Uterus (tissue), 4 donors: ENCODE results near the gene NACC1. TPM values are rescaled to one million over a fixed set of nuclear protein-coding genes. Genes with fewer than 3 reads are reported as not detected.

ENCODE experiments used
- DNase-seq, 2 donors: peaks; one replicate each; pipeline ENCODE4 v3.0.0-alpha.2; 2019 to 2020
- H3K27ac ChIP-seq, 2 donors: fragments of 200-600 bp; sonication (generic); 1 replicate in 1 of 2; 2 replicates in 1 of 2; pipeline ENCODE4 v1.5.1; 2016 to 2018
- H3K27me3 ChIP-seq, 2 donors: fragments of 200-600 bp; sonication (generic); one replicate each; pipeline ENCODE4 v1.5.1; 2018 to 2019; ENCODE audit warnings: control low read depth in 1 of 2
- H3K36me3 ChIP-seq, 2 donors: fragments of 200-600 bp; sonication (generic); one replicate each; pipeline ENCODE4 v1.5.1; 2019; ENCODE audit warnings: control low read depth in 1 of 2
- H3K4me1 ChIP-seq, 2 donors: fragments of 200-600 bp; sonication (generic); one replicate each; pipeline ENCODE4 v1.5.1; 2018 to 2019; ENCODE audit warnings: control low read depth in 1 of 2
- H3K4me3 ChIP-seq, 2 donors: fragments of 200-600 bp; sonication (generic); 1 replicate in 1 of 2; 2 replicates in 1 of 2; pipeline ENCODE4 v1.5.1; 2018 to 2019; ENCODE audit warnings: mild to moderate bottlenecking in 1 of 2
- H3K9me3 ChIP-seq, 2 donors: fragments of 200-600 bp; sonication (generic); one replicate each; pipeline ENCODE4 v1.5.1; 2019; ENCODE audit warnings: control low read depth in 1 of 2
- POLR2A ChIP-seq, 2 donors: fragments of 450-650 bp; IDR thresholded peaks; one replicate each; pipeline ENCODE4 v1.6.1; 2016; ENCODE audit warnings: antibody characterized with exemption in 2 of 2, mild to moderate bottlenecking in 1 of 2, moderate library complexity in 1 of 2
- intact Hi-C: fragments of 100-400 bp; cut with DNase I; formaldehyde crosslinking; loops from one replicate; pipeline ENCODE4 v1.15.1; 2023; ENCODE audit warnings: low total_unique reads
- total RNA-seq, 4 donors: library from RNA; depleted of rRNA in 3 of 4; stranded (reverse); fragments of >200 nt in 3 of 4; gene quantifications; one replicate each; pipeline versions ENCODE4 v1.1.0 to v1.2.4, GENCODE V29; 2014 to 2023
- TF ChIP-seq, protein P1 (sequence below), 4 experiments: fragments of 200-600 bp in 2 of 4; fragments of 450-650 bp in 2 of 4; sonication (generic) in 2 of 4; IDR thresholded peaks; one replicate each; pipeline ENCODE4 v1.5.1; 2016 to 2019; ENCODE audit warnings: antibody characterized with exemption in 4 of 4, mild to moderate bottlenecking in 2 of 4, moderate library complexity in 1 of 4
- donor health status: DM: yes; HTN: yes; CAD: no.

NACC1 gene
- total RNA-seq, 4 donors from 2014 or later = 13.4 to 28.1 (median 15.8) TPM

DNA sequence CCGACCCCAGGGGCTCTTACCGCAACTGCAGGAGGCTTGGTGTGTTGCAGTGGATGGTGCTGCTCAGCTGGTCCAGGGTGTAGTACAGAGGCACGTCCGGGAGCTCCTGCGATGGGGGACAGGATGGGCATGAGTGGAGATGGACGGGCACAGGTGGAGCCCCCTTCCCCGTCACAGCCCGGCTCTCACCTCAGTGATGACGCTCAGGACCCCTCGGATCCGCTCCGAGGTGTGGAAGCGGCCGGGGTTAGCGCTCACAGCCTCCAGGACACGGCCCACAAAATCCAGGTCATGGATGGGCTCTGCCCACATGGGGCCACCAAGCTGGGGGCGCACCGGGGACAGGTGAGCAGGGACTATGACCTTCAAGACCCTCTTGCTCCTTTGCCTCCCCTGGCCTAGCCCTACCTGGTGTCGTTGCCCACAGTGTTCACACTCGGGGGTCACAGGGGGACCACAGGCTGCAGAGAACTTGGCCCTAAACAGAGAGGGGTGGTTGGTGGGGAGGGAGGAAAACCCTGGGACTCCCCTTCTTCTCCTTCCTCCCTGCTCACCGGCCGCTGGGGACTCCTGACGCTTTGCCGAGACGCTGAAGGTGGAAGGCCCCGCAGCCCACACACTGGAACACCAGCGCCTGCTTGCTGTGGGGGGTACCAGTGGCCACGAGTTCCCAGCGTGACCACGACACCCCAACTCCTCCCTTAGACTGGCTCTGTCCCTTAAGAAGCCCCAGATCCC is 8.5 kb upstream of the NACC1 start:
- intact Hi-C loops = no loop called here
- Histone ChIP-seq H3K4me1 (no peaks in the 10 kb centered on the region), H3K27ac (no peak overlapping the region), H3K27me3 (no peaks in the 10 kb centered on the region), H3K9me3 (no peaks in the 10 kb centered on the region), H3K4me3 (no peak overlapping the region), H3K36me3 (no peaks in the 10 kb centered on the region)
- DNase-seq = no peak
- no peak for TF ChIP-seq POLR2A (IDR thresholded peaks at IDR 0.05)
- TF ChIP-seq, protein P1, sequence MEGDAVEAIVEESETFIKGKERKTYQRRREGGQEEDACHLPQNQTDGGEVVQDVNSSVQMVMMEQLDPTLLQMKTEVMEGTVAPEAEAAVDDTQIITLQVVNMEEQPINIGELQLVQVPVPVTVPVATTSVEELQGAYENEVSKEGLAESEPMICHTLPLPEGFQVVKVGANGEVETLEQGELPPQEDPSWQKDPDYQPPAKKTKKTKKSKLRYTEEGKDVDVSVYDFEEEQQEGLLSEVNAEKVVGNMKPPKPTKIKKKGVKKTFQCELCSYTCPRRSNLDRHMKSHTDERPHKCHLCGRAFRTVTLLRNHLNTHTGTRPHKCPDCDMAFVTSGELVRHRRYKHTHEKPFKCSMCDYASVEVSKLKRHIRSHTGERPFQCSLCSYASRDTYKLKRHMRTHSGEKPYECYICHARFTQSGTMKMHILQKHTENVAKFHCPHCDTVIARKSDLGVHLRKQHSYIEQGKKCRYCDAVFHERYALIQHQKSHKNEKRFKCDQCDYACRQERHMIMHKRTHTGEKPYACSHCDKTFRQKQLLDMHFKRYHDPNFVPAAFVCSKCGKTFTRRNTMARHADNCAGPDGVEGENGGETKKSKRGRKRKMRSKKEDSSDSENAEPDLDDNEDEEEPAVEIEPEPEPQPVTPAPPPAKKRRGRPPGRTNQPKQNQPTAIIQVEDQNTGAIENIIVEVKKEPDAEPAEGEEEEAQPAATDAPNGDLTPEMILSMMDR (IDR thresholded peaks at IDR 0.05) = no peak

DNA sequence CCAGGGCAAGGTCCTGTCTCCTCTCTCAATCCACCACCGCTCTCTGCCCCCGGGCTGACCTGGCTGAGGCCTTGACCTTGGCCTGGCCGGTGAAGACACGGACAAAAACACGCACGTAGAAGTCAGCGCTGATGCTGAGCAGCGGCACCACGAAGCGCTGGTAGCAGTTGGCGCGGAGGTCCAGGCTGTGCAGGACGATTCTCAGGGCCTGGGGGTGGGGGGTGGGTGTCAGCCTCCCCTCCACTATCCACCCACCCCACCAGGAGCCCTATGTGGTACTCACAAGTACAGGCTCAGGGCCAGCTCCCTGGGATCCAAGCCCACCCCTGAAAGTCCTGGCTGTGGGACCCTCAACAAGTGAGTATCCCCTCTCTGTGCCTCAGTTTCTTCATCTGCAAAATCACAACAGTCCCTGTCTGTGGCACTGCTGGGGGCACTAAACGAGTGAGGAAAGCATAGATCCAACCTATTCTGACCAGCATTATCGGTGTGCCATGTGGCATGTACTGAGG is 7.9 kb upstream of the NACC1 start:
- no peak for DNase-seq
- H3K27ac ChIP-seq = no peak overlapping the region
- peaks cover 0 to under 1% of the 10 kb centered on the region in 2 donors for H3K4me1 ChIP-seq
- H3K36me3 ChIP-seq = no peaks in the 10 kb centered on the region
- no peaks in the 10 kb centered on the region for H3K27me3 ChIP-seq
- intact Hi-C loops = no loop called here
- no peak overlapping the region for H3K4me3 ChIP-seq
- no peaks in the 10 kb centered on the region for H3K9me3 ChIP-seq
- TF ChIP-seq POLR2A (IDR thresholded peaks at IDR 0.05) = no peak
- TF ChIP-seq, protein P1 (IDR thresholded peaks at IDR 0.05) = no peak

DNA sequence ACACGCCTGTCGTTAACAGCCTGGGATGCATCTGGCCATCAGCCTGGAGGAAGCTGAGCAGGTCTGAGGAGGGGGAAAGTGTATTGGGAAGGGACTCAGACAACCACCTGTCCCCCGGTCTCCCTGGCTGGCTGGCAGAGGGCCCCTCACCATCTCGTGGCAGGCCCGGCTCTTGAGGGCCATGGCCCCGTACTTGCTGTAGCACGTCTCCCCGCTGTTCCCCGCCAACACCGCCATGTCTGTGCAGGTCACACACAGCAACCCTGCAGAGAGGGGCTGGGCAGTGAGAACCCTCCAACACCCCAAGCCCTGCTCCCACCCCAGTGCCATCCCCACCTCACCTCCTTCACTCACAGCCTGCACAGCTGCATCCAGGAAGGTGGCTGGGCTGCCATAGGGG is 5.5 kb upstream of the NACC1 start:
- no peak for DNase-seq
- Histone ChIP-seq H3K27ac (no peak overlapping the region), H3K9me3 (no peaks in the 10 kb centered on the region), H3K36me3 (no peaks in the 10 kb centered on the region), H3K4me3 (no peak overlapping the region), H3K27me3 (no peaks in the 10 kb centered on the region), H3K4me1 (peaks cover 0 to 12% of the 10 kb centered on the region in 2 donors)
- intact Hi-C loops = no loop called here
- no peak for TF ChIP-seq POLR2A (IDR thresholded peaks at IDR 0.05)
- TF ChIP-seq, protein P1 (IDR thresholded peaks at IDR 0.05) = no peak

DNA sequence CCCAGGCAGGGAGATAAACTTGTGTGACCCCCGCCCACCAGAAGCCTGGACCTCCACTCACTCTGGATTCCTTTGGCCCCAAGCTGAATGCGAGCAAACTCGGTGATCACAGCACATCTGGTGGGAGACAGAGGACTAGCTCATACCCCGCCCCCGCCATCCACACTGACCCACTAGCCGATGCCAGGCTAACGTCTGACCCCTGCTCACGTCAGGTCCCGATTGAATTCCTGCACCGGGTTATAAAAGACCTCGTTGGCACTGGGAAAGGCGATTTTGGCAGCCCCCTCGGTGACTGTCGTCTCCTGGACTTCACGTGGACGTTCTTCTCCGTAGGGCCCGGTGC is 2.2 kb upstream of the NACC1 start:
- no peak for DNase-seq
- no peaks in the 10 kb centered on the region for H3K27me3 ChIP-seq
- intact Hi-C loops = no loop called here
- H3K27ac ChIP-seq = peak overlapping the region; percentile 61 to 75
- peaks cover 0 to 26% of the 10 kb centered on the region in 2 donors for H3K4me1 ChIP-seq
- H3K36me3 ChIP-seq = no peaks in the 10 kb centered on the region
- H3K4me3 ChIP-seq = peak overlapping the region; percentile 74 to 97
- no peaks in the 10 kb centered on the region for H3K9me3 ChIP-seq
- TF ChIP-seq POLR2A (IDR thresholded peaks at IDR 0.05) = no peak
- TF ChIP-seq, protein P1 (IDR thresholded peaks at IDR 0.05) = no peak

DNA sequence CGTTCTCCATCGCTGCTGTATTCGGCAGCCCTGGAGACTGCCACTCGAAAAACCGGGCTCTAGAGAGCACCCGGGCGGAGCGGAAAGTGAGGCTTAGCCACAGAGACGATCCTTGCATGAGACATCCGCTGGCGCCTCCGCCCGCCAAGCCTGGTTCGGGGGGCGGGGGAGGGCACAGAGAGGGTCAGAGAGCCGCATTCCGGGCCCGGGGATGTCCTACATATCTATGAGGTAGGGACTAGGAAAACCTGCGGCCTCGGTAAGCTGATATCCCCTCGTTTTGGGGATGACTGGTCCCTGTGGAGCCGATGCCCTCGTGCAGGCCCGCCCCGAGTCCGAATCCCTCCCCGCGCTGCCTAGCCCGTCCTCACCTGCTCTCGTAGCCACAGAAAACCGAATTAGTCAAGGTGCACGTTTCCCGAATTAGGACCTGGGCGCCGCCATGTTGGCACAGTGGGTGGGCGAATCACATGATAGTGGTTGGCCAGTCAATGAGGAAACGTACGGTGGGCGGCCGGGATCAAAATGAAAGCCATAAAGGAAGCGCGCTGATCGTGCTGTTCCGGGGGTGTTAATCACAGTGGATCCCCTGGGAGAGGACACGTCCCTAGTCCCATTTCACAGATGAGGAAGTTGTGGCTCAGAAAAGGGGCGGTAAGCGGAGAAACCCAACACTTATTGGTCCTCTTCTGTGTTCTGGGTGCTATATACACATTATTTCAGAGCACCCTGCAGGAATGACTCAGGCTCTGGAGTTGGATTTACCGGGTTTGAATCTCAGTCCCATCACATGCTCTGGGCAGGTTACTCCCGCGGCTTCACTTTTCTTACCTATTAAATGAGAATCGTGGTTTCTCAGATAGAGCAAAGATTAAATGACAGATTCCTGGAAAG is 1.5 kb upstream of the NACC1 start, which contains the start of gene TRMT1:
TRMT1 (minus strand) TSS at position 459 of the 894 bp plus-strand sequence; CDS start at position 118, 341 bp downstream.
- Histone ChIP-seq H3K4me1 (peaks cover 0 to 26% of the 10 kb centered on the region in 2 donors), H3K27ac (peak within 1 kb of the TSS; percentile 61 to 75), H3K4me3 (peak within 1 kb of the TSS; percentile 74 to 97), H3K9me3 (no peaks in the 10 kb centered on the region), H3K27me3 (no peaks in the 10 kb centered on the region), H3K36me3 (no peaks in the 10 kb centered on the region)
- DNase-seq = peak; percentile 89 to 92
- intact Hi-C loops = no loop called here
- TF ChIP-seq, protein P1 (IDR thresholded peaks at IDR 0.05) = no peak
- no peak for TF ChIP-seq POLR2A (IDR thresholded peaks at IDR 0.05)
